Measurements from ENCODE around the gene FAM135A. TPM values are rescaled to one million over a fixed set of nuclear protein-coding genes. Genes with fewer than 3 reads are reported as not detected.

FAM135A gene
- total and polyA plus RNA-seq, 2 of the 4 experiments (the other 2 are of a cell fraction): 2.2 to 7.9 TPM

GRCh38 chr6:70371454-70372105, 41.7 kb upstream of the FAM135A start:
- Histone ChIP-seq H3K9me1 (ENCODE audit: insufficient read depth, low read length) (no peaks in the 10 kb centered on the region), H3K14ac (replicated peaks; ENCODE audit: low read depth, low read length) (no peak overlapping the region), H2AK9ac (replicated peaks; ENCODE audit: low read depth, low read length, poor library complexity) (no peak overlapping the region), H3K4me3 (ENCODE audit: insufficient read depth, low read depth, low read length) (no peak overlapping the region), H3K56ac (ENCODE audit: extremely low read depth, insufficient read depth, low read length) (no peak overlapping the region), H3K9me3 (ENCODE audit: control insufficient read depth, insufficient read depth, low read length) (no peaks in the 10 kb centered on the region), H4K5ac (ENCODE audit: low read depth, low read length) (no peak overlapping the region), H3K4me2 (ENCODE audit: low read depth, low read length) (no peak overlapping the region), H2BK15ac (ENCODE audit: low read depth, low read length) (no peak overlapping the region), H3K4me1 (ENCODE audit: control insufficient read depth, insufficient read depth, low read length) (no peaks in the 10 kb centered on the region), H4K8ac (ENCODE audit: low read depth in 2 of 2, low read length in 2 of 2) (no peak overlapping the region), H3K27ac (ENCODE audit: insufficient read depth, low read length) (no peak overlapping the region), H3K9ac (ENCODE audit: low read depth, low read length) (no peak overlapping the region), H3K36me3 (ENCODE audit: control insufficient read depth, insufficient read depth, low read length) (no peaks in the 10 kb centered on the region), H3K23ac (ENCODE audit: low read depth, low read length) (no peak overlapping the region), H4K91ac (ENCODE audit: insufficient read depth, low read depth, low read length) (no peak overlapping the region), H2BK5ac (ENCODE audit: low read depth, low read length, poor library complexity, severe bottlenecking) (no peak overlapping the region), H2BK120ac (ENCODE audit: low read depth, low read length) (no peak overlapping the region), H2AFZ (replicated peaks; ENCODE audit: low read length, poor library complexity) (no peak overlapping the region), H2BK20ac (ENCODE audit: low read depth, low read length) (no peak overlapping the region), H3K18ac (ENCODE audit: low read depth, low read length) (no peak overlapping the region), H3K79me1 (ENCODE audit: low read depth in 1 of 2, low read length in 2 of 2) (no peaks in the 10 kb centered on the region), H4K20me1 (ENCODE audit: insufficient read depth, low read length) (no peaks in the 10 kb centered on the region), H3K27me3 (ENCODE audit: control insufficient read depth, insufficient read depth, low read length) (peaks cover 18% of the 10 kb centered on the region), H3K4ac (ENCODE audit: low read depth, low read length) (no peak overlapping the region), H2AK5ac (ENCODE audit: low read depth, low read length) (no peak overlapping the region)
- BruUV-seq (replicated peaks): no TSS peak
- dilution Hi-C loops (cut with HindIII; ENCODE audit: low sequenced_read_pairs, unreplicated experiment): no loop called here
- intact Hi-C loops (cut with micrococcal nuclease): loop anchor here (1.0 to 10.0 kb wide), 5 partner anchors 42 to 641 kb away; partner anchors contain the start of genes FAM135A and SDHAF4
- ATAC-seq (ENCODE audit: low read depth) (peak; percentile 78), DNase-seq (peak; percentile 87)
- CTCF ChIA-PET: interaction anchor here (0.6 to 4.5 kb wide), 9 partner anchors 8 to 1193 kb away, joined by 3 to 34 read pairs (median 3); no protein-coding TSS in a partner anchor
- in situ Hi-C loops (cut with MboI; ENCODE audit: low sequenced_read_pairs): loop anchor here (25.0 kb wide), 1 partner anchor 641 kb away; no protein-coding TSS in a partner anchor
- WGBS, 2 experiments (ENCODE audit: extremely low coverage in 2 of 2, insufficient read length in 1 of 2): no CpG with 5 or more reads among the region's 1 CpG
- TF ChIP-seq NFE2L2 (IDR thresholded peaks at IDR 0.05; ENCODE audit: low read depth, low read length) (no peak), CTCF (conservative IDR thresholded peaks at IDR 0.05; ENCODE audit: low read depth, low read length) (peak; percentile 74), BHLHE40 (IDR thresholded peaks at IDR 0.05; ENCODE audit: low read depth, low read length) (no peak), MXI1 (IDR thresholded peaks at IDR 0.05; ENCODE audit: borderline replicate concordance, low read depth, low read length) (no peak), SMC3 (IDR thresholded peaks at IDR 0.05; ENCODE audit: low read depth, low read length) (peak; percentile 55), RCOR1 (IDR thresholded peaks at IDR 0.05; ENCODE audit: insufficient replicate concordance, low read length) (no peak), RFX5 (IDR thresholded peaks at IDR 0.05; ENCODE audit: low read depth, low read length) (no peak), MAZ (IDR thresholded peaks at IDR 0.05; ENCODE audit: borderline replicate concordance, low read depth, low read length) (no peak), MAFK (IDR thresholded peaks at IDR 0.05; ENCODE audit: low read depth, low read length) (0 out of 2 replicates have a peak, but pooled peaks have one; percentile 21), ELK1 (IDR thresholded peaks at IDR 0.05; ENCODE audit: borderline replicate concordance, low read depth, low read length) (no peak), RAD21 (IDR thresholded peaks at IDR 0.05; ENCODE audit: low read length) (peak; percentile 53), FOS (IDR thresholded peaks at IDR 0.05; ENCODE audit: low read depth, low read length) (no peak), POLR2A (IDR thresholded peaks at IDR 0.05; ENCODE audit: low read depth, low read length) (no peak)
- POLR2A ChIA-PET (ENCODE audit: unreplicated experiment): no interaction called here

All from IMR-90 (cell line).